Loucy (cell line): ENCODE data around the gene PHGDH.

Source experiments
- H2AFZ ChIP-seq: fragments of 200-600 bp; sonication (generic); 2 replicates; pipeline ENCODE4 v1.6.0; 2016; ENCODE audit warnings: antibody characterized with exemption, mild to moderate bottlenecking, low read length, moderate library complexity
- H3F3A ChIP-seq: fragments of 200-600 bp; 2 replicates; pipeline ENCODE4 v1.6.0; 2016; ENCODE audit warnings: antibody characterized with exemption, low read depth, mild to moderate bottlenecking
- H3K27me3 ChIP-seq: fragments of 200-600 bp; sonication (generic); 2 replicates; pipeline ENCODE4 v1.6.1; 2014; ENCODE audit warnings: low read length, mild to moderate bottlenecking; ENCODE audit not compliant: insufficient read depth, poor library complexity, severe bottlenecking
- H3K36me3 ChIP-seq: fragments of 200-600 bp; sonication (generic); 2 replicates; pipeline ENCODE4 v1.6.1; 2016; ENCODE audit warnings: low read length; ENCODE audit not compliant: insufficient read depth
- H3K4me1 ChIP-seq: fragments of 200-600 bp; sonication (generic); 2 replicates; pipeline ENCODE4 v1.5.1; 2014; ENCODE audit warnings: low read length, mild to moderate bottlenecking; ENCODE audit not compliant: insufficient read depth, poor library complexity, severe bottlenecking
- H3K4me2 ChIP-seq: fragments of 200-600 bp; sonication (generic); 2 replicates; pipeline ENCODE4 v1.6.0; 2014; ENCODE audit warnings: antibody characterized with exemption, low read length, low read depth, mild to moderate bottlenecking; ENCODE audit not compliant: poor library complexity, severe bottlenecking
- H3K4me3 ChIP-seq: fragments of 200-600 bp; sonication (generic); 2 replicates; pipeline ENCODE4 v1.5.1; 2014; ENCODE audit warnings: low read length, mild to moderate bottlenecking, mixed read lengths; ENCODE audit not compliant: poor library complexity, severe bottlenecking
- H3K79me2 ChIP-seq: fragments of 200-600 bp; sonication (generic); 2 replicates; pipeline ENCODE4 v1.6.1; 2014; ENCODE audit warnings: low read length; ENCODE audit not compliant: insufficient read depth
- H3K9ac ChIP-seq: fragments of 200-600 bp; sonication (generic); 2 replicates; pipeline ENCODE4 v1.6.0; 2014; ENCODE audit warnings: mild to moderate bottlenecking, low read depth, low read length, moderate library complexity; ENCODE audit not compliant: poor library complexity, severe bottlenecking
- H3K9me2 ChIP-seq: fragments of 200-600 bp; sonication (generic); replicated peaks from 2 replicates; pipeline ENCODE4 v1.6.1; 2016; ENCODE audit warnings: low read depth, low read length, mixed read lengths
- H3K9me3 ChIP-seq: fragments of 200-600 bp; sonication (generic); 2 replicates; pipeline ENCODE4 v1.6.1; 2014; ENCODE audit warnings: mild to moderate bottlenecking, antibody characterized with exemption, low read length, low read depth; ENCODE audit not compliant: insufficient read depth
- H4K20me1 ChIP-seq: fragments of 200-600 bp; sonication (generic); 2 replicates; pipeline ENCODE4 v1.6.0; 2014; ENCODE audit warnings: antibody characterized with exemption, low read length, mild to moderate bottlenecking; ENCODE audit not compliant: insufficient read depth, poor library complexity, severe bottlenecking
- EZH2phosphoT487 ChIP-seq: fragments of 200-600 bp; IDR thresholded peaks from 2 replicates; pipeline ENCODE4 v1.6.1; 2018; ENCODE audit warnings: antibody characterized with exemption, mild to moderate bottlenecking, moderate library complexity, borderline replicate concordance
- TF ChIP-seq, protein P1 (sequence below): fragments of 200-600 bp; sonication (generic); conservative IDR thresholded peaks from 2 replicates; pipeline ENCODE4 v1.5.1; 2014; ENCODE audit warnings: mild to moderate bottlenecking, antibody characterized with exemption, low read length

The PHGDH gene

DNA sequence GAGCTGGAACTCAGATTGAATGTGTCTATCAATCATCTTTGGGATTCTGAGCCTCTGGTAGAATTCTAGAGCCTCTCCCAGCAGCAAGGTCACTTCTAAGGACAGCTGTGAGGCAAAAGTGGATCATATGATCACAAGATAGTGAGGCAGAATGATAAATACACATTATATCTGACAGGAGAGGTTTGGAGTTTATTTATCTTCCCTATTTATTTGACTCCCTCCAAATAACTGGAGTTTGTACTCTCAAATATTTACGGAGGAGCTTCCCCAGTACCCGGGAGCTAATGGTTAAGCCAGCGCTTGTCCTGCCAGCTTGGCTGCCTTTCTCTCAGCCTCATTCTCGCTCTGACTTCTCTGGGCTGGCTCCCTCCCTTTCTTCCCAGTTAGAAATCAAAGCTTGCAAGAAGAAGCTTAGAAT lies 54.6 kb downstream of the PHGDH start:
- TF ChIP-seq, protein P1, sequence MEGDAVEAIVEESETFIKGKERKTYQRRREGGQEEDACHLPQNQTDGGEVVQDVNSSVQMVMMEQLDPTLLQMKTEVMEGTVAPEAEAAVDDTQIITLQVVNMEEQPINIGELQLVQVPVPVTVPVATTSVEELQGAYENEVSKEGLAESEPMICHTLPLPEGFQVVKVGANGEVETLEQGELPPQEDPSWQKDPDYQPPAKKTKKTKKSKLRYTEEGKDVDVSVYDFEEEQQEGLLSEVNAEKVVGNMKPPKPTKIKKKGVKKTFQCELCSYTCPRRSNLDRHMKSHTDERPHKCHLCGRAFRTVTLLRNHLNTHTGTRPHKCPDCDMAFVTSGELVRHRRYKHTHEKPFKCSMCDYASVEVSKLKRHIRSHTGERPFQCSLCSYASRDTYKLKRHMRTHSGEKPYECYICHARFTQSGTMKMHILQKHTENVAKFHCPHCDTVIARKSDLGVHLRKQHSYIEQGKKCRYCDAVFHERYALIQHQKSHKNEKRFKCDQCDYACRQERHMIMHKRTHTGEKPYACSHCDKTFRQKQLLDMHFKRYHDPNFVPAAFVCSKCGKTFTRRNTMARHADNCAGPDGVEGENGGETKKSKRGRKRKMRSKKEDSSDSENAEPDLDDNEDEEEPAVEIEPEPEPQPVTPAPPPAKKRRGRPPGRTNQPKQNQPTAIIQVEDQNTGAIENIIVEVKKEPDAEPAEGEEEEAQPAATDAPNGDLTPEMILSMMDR, result no peak
- no peak for TF ChIP-seq EZH2phosphoT487

DNA sequence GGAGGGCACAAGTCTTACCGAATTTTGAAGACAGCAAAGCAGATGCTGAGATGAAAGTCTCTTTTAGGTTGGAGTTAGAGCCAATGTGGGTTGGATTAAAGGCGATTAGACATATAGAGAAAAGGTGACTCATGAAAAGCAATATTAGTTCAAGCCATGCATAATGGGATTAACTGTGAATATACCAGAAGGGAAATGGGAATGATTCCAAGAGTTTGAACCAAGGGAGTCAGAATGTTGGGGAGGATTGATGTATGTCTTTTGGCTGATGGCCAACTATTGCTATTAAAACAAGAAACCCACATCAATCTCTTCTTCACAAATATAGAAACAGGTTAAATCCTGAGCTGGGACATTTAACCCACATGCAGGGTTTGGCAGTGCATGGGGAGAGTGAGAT lies 55.8 kb downstream of the PHGDH start:
- H3K9ac ChIP-seq, result no peak overlapping the region
- no peak overlapping the region for H2AFZ ChIP-seq
- no peaks in the 10 kb centered on the region for H3K27me3 ChIP-seq
- TF ChIP-seq, protein P1, result no peak
- TF ChIP-seq EZH2phosphoT487, result no peak
- no peaks in the 10 kb centered on the region for H3K9me3 ChIP-seq
- H3K9me2 ChIP-seq, result no peaks in the 10 kb centered on the region
- no peaks in the 10 kb centered on the region for H3K36me3 ChIP-seq
- H3K4me3 ChIP-seq, result no peak overlapping the region
- no peak overlapping the region for H3K4me2 ChIP-seq
- H3K4me1 ChIP-seq, result no peaks in the 10 kb centered on the region
- H3F3A ChIP-seq, result no peaks in the 10 kb centered on the region
- no peaks in the 10 kb centered on the region for H3K79me2 ChIP-seq
- no peaks in the 10 kb centered on the region for H4K20me1 ChIP-seq

More for the DNA sequence above, 54.6 kb downstream of the PHGDH start:
- no peaks in the 10 kb centered on the region for H3K27me3 ChIP-seq
- H3K9ac ChIP-seq, result no peak overlapping the region
- no peaks in the 10 kb centered on the region for H3F3A ChIP-seq
- no peak overlapping the region for H3K4me3 ChIP-seq
- no peaks in the 10 kb centered on the region for H3K9me2 ChIP-seq
- H3K9me3 ChIP-seq, result no peaks in the 10 kb centered on the region
- no peaks in the 10 kb centered on the region for H4K20me1 ChIP-seq
- H3K79me2 ChIP-seq, result no peaks in the 10 kb centered on the region
- H3K4me1 ChIP-seq, result no peaks in the 10 kb centered on the region
- no peak overlapping the region for H2AFZ ChIP-seq
- H3K36me3 ChIP-seq, result no peaks in the 10 kb centered on the region
- H3K4me2 ChIP-seq, result no peak overlapping the region

GRCh38 chr1:119768778-119769177 lies 57.0 kb downstream of the PHGDH start, which contains the start of gene HMGCS2:
HMGCS2 (minus strand) TSS chr1:119768905; CDS start chr1:119768844, 61 bp downstream.
- Histone ChIP-seq H3K4me2 (no peak within 1 kb of the TSS), H3K4me1 (no peaks in the 10 kb centered on the region)

More at GRCh38 chr1:119768778-119769177, 57.0 kb downstream of the PHGDH start, which contains the start of gene HMGCS2:
- H3K9me3 ChIP-seq, result no peaks in the 10 kb centered on the region
- no peaks in the 10 kb centered on the region for H3K9me2 ChIP-seq
- no peaks in the 10 kb centered on the region for H3F3A ChIP-seq
- no peak within 1 kb of the TSS for H3K4me3 ChIP-seq
- H3K36me3 ChIP-seq, result no peaks in the 10 kb centered on the region
- H3K27me3 ChIP-seq, result no peaks in the 10 kb centered on the region
- TF ChIP-seq, protein P1, result no peak
- no peak for TF ChIP-seq EZH2phosphoT487
- H3K9ac ChIP-seq, result no peak within 1 kb of the TSS
- H2AFZ ChIP-seq, result no peak within 1 kb of the TSS
- no peaks in the 10 kb centered on the region for H3K79me2 ChIP-seq
- H4K20me1 ChIP-seq, result no peaks in the 10 kb centered on the region
